GM12891 (cell line): ENCODE measurements around the gene PCNX2.
"Not testable (repeated sequence)": the region's sequence is repeated elsewhere in the genome, so short reads cannot be mapped to it uniquely, and the experiment has no call there.

Experiments
- DNase-seq: peaks from one replicate; pipeline ENCODE4 v3.0.0; 2011; ENCODE audit warnings: low spot score; ENCODE audit not compliant: insufficient read length
- FAIRE-seq: peaks from 2 replicates; lab custom pipeline; 2011; peaks lifted over from hg19 to GRCh38; lab: Jason Lieb, UNC
- PAX5 ChIP-seq: IDR thresholded peaks from 2 replicates; pipeline ENCODE4 v1.6.1; 2011; ENCODE audit warnings: low read length, moderate library complexity, mild to moderate bottlenecking; ENCODE audit not compliant: insufficient read depth, severe bottlenecking
- POLR2A ChIP-seq: IDR thresholded peaks from 2 replicates; pipeline ENCODE4 v1.6.1; 2011; ENCODE audit warnings: low read depth, low read length, control low read depth
- POLR2AphosphoS5 ChIP-seq: IDR thresholded peaks from 2 replicates; pipeline ENCODE4 v1.6.1; 2011; ENCODE audit warnings: low read depth, low read length, control low read depth
- POU2F2 ChIP-seq: IDR thresholded peaks from 2 replicates; pipeline ENCODE4 v1.6.1; 2011; ENCODE audit warnings: low read depth, mild to moderate bottlenecking, control low read depth, low read length, moderate library complexity
- SPI1 ChIP-seq: IDR thresholded peaks from 2 replicates; pipeline ENCODE4 v1.6.1; 2011; ENCODE audit warnings: low read depth, low read length, control low read depth
- TAF1 ChIP-seq: IDR thresholded peaks from 2 replicates; pipeline ENCODE4 v1.6.1; 2011; ENCODE audit warnings: low read depth, low read length, control low read depth

PCNX2 gene

GRCh38 chr1:233208687-233209086 is 86.8 kb downstream of the PCNX2 start:
- TF ChIP-seq POLR2AphosphoS5 (no peak), PAX5 (no peak), TAF1 (no peak), POU2F2 (no peak), SPI1 (no peak), POLR2A (no peak)
- DNase-seq (no peak), FAIRE-seq (no peak)

- TF ChIP-seq PAX5 (no peak), POLR2AphosphoS5 (no peak), SPI1 (no peak)
- no peak for DNase-seq
- no peak for FAIRE-seq
Measured at GRCh38 chr1:233197940-233198339, 97.6 kb downstream of the PCNX2 start.

- no peak for TF ChIP-seq SPI1
- TF ChIP-seq POLR2A = no peak
- no peak for TF ChIP-seq POU2F2
- no peak for TF ChIP-seq TAF1
- TF ChIP-seq PAX5 = no peak
- TF ChIP-seq POLR2AphosphoS5 = no peak
- DNase-seq (no peak), FAIRE-seq (no peak)
Measured at GRCh38 chr1:233193741-233194140, 101.8 kb downstream of the PCNX2 start.

DNA sequence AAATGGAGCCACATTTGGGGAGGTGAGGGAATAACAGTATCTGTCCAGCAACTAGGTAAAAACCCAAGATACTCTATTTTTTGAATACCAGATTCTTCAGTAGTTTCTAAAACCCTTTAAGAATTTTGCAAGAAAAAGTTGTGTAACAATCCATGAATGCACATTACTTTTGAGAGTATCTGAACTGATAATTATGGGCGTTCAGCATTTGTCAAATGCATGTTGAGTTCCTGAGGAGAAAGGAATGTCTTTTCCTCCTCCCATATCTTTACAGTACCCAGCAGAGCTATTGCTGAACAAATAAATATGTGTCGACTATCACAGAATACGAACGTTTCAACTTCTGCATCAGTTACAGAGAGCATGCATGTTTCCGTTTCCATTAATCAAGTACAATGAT is 104.5 kb downstream of the PCNX2 start:
- TF ChIP-seq PAX5 = no peak
- TF ChIP-seq SPI1 = no peak
- no peak for TF ChIP-seq POU2F2
- TF ChIP-seq POLR2A = no peak
- TF ChIP-seq TAF1 = no peak
- TF ChIP-seq POLR2AphosphoS5 = no peak
- FAIRE-seq (no peak), DNase-seq (no peak)

DNA sequence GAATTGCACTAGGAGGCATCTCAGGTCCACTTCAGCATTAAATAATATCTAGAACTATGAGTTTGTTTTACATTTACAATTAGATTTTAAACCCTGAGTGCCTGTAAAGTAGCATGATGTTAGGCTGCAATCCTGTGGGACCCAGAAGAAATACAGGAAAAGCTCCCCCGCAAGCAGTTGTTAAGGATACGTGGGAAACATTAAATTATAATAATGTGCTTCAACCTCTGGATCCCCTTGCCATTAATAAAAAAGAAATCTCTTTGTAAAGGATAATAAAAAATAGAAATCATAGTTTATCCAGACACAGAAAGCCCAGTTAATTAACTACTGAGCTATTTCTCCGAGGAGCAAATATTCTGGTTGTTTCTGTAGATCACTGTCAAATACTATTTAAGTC is 106.0 kb downstream of the PCNX2 start:
- no peak for TF ChIP-seq POLR2A
- TF ChIP-seq PAX5 = no peak
- no peak for TF ChIP-seq POU2F2
- TF ChIP-seq SPI1 = no peak
- no peak for TF ChIP-seq POLR2AphosphoS5
- no peak for TF ChIP-seq TAF1
- DNase-seq = no peak
- no peak for FAIRE-seq

GRCh38 chr1:233188061-233188460 is 107.5 kb downstream of the PCNX2 start:
- no peak for FAIRE-seq
- TF ChIP-seq SPI1 (no peak), PAX5 (no peak), POLR2A (no peak), TAF1 (no peak)
- no peak for DNase-seq

DNA sequence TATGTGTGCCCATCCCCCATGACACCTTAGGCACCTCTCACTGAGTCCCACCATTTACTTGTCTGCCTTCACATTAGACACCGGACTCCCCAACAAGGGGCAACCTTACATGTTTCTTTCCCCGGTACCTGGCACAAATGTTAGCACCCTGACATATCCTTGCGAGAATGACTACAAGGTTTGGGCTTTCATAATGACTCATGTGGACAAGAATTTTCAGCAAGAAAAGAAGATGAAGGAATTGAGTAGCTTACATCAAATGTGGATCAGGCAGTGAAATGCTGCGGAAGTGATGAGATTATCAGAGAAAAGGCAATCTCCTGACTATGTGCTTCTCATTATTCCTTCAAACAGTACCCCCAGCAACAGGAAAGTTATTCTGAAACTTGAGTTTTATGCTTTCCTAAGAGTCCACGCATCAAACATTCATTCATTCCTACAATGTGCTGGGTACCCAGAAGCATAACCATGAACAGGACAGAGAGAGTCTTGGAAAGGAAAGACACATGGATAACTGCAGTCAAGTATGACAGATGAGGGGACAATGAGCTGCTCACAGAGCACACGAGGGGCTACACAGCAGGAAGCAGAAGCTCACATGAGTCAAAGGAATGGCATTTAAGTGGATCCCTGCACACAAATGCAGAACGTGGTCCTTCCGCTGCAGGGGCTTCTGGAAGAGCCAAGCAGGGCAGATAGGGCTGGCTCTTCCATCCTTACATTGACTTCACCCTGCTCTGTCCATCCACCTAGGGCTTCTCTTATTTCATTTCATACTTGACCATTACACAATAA is 112.1 kb downstream of the PCNX2 start:
- DNase-seq (no peak), FAIRE-seq (no peak)
- TF ChIP-seq POLR2AphosphoS5 (no peak), POLR2A (no peak), PAX5 (no peak), POU2F2 (no peak), TAF1 (no peak), SPI1 (no peak)

DNA sequence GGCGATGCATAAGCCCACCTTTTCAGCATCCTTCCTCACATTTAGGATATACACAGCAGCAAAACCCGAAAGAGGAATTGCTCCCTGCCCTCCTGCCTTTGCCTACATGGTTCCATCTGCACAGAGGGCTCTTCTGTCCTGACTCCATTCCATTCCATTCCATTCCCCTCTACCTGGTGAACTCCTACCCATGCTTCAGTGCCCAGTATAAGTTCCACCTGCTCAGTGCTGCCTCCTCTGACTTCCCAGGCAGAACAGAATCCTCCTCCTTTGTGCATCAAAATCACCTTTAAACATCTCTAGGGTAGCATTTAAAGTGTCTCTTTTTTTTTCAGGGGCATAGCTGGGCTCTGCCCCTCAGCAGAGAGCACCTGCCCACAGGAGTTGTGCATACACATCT is 112.9 kb downstream of the PCNX2 start:
- FAIRE-seq (no peak), DNase-seq (no peak)
- TF ChIP-seq POLR2AphosphoS5 (no peak), PAX5 (no peak), SPI1 (no peak), POLR2A (no peak), POU2F2 (no peak), TAF1 (no peak)

GRCh38 chr1:233180641-233181364 is 114.7 kb downstream of the PCNX2 start:
- no peak for DNase-seq
- no peak for FAIRE-seq
- TF ChIP-seq POLR2A = no peak
- no peak for TF ChIP-seq POU2F2
- no peak for TF ChIP-seq POLR2AphosphoS5
- TF ChIP-seq TAF1 = no peak
- TF ChIP-seq SPI1 = no peak
- no peak for TF ChIP-seq PAX5

- 0 out of 2 replicates have a peak, but pooled peaks have one; percentile 16 for TF ChIP-seq SPI1
- not testable (repeated sequence) for FAIRE-seq, DNase-seq
Measured at GRCh38 chr1:233179638-233180037, 115.9 kb downstream of the PCNX2 start.
